Hepatocyte (in vitro differentiated cells): ENCODE results near the gene GH2. TPM values are rescaled to one million over a fixed set of nuclear protein-coding genes. Genes with fewer than 3 reads are reported as not detected.

ENCODE experiments used
- DNase-seq: peaks from one replicate; pipeline ENCODE4 v3.0.0-alpha.2; 2016; ENCODE audit warnings: low spot score
- H2AFZ ChIP-seq: fragments of 200-600 bp; sonication (generic); 2 replicates; pipeline ENCODE4 v1.6.0; 2016; ENCODE audit warnings: antibody characterized with exemption, mild to moderate bottlenecking
- H3K27ac ChIP-seq: fragments of 200-600 bp; sonication (generic); 2 replicates; pipeline ENCODE4 v1.5.1; 2016; ENCODE audit warnings: mild to moderate bottlenecking
- H3K27me3 ChIP-seq: fragments of 200-600 bp; sonication (generic); 2 replicates; pipeline ENCODE4 v1.6.1; 2016
- H3K36me3 ChIP-seq: fragments of 200-600 bp; sonication (generic); replicated peaks from 2 replicates; pipeline ENCODE4 v1.5.1; 2016; ENCODE audit warnings: low read depth; ENCODE audit not compliant: insufficient read depth
- H3K4me1 ChIP-seq: fragments of 200-600 bp; sonication (generic); 2 replicates; pipeline ENCODE4 v1.5.1; 2016; ENCODE audit warnings: mild to moderate bottlenecking, moderate library complexity; ENCODE audit not compliant: insufficient read depth
- H3K4me2 ChIP-seq: fragments of 200-600 bp; sonication (generic); 2 replicates; pipeline ENCODE4 v1.6.0; 2016
- H3K4me3 ChIP-seq: fragments of 200-600 bp; sonication (generic); 2 replicates; pipeline ENCODE4 v1.5.1; 2016; ENCODE audit warnings: mild to moderate bottlenecking
- H3K79me2 ChIP-seq: fragments of 200-600 bp; sonication (generic); 2 replicates; pipeline ENCODE4 v1.6.0; 2017; ENCODE audit warnings: mild to moderate bottlenecking
- H3K9me2 ChIP-seq: fragments of 200-600 bp; sonication (generic); replicated peaks from 2 replicates; pipeline ENCODE4 v1.6.0; 2017; ENCODE audit warnings: mild to moderate bottlenecking; ENCODE audit not compliant: insufficient read depth
- H3K9me3 ChIP-seq: fragments of 200-600 bp; sonication (generic); 2 replicates; pipeline ENCODE4 v1.5.1; 2016; ENCODE audit warnings: low read depth, mild to moderate bottlenecking
- H4K20me1 ChIP-seq: fragments of 200-600 bp; sonication (generic); 2 replicates; pipeline ENCODE4 v1.6.0; 2016; ENCODE audit warnings: mild to moderate bottlenecking; ENCODE audit not compliant: insufficient read depth, poor library complexity, severe bottlenecking
- CTCF ChIP-seq: fragments of 200-600 bp; sonication (generic); IDR thresholded peaks from 2 replicates; pipeline ENCODE4 v1.5.1; 2016; ENCODE audit warnings: antibody characterized with exemption, mild to moderate bottlenecking; ENCODE audit not compliant: poor library complexity
- EZH2 ChIP-seq: fragments of 200-600 bp; sonication (generic); IDR thresholded peaks from 2 replicates; pipeline ENCODE4 v1.6.1; 2016; ENCODE audit warnings: antibody characterized with exemption, mild to moderate bottlenecking, borderline replicate concordance
- EZH2phosphoT487 ChIP-seq: fragments of 200-600 bp; sonication (generic); IDR thresholded peaks from one replicate; pipeline ENCODE4 v1.6.1; 2018; ENCODE audit warnings: antibody characterized with exemption, mild to moderate bottlenecking, low read depth, moderate library complexity; ENCODE audit not compliant: unreplicated experiment, severe bottlenecking
- WGBS: methylation state at CpG from one replicate; pipeline ENCODE4 v1.1.6; 2016; ENCODE audit warnings: low lambda C conversion rate; ENCODE audit errors: missing lambda C conversion rate; 5-methylcytosine and 5-hydroxymethylcytosine counted together
- polyA plus RNA-seq: library from polyadenylated mRNA; unstranded; fragments of >200 nt; fragmentation: Nextera tagmentation; extraction: Ambion mirVana; gene quantifications from 2 replicates; pipeline ENCODE4 v1.2.1, GENCODE V29; 2016
- total RNA-seq: library from RNA; depleted of rRNA; stranded (reverse); fragments of >200 nt; gene quantifications from 2 replicates; pipeline ENCODE4 v1.2.3, GENCODE V29; 2014

The GH2 gene
- total and polyA plus RNA-seq, 2 experiments from 2014 or later: not detected

DNA sequence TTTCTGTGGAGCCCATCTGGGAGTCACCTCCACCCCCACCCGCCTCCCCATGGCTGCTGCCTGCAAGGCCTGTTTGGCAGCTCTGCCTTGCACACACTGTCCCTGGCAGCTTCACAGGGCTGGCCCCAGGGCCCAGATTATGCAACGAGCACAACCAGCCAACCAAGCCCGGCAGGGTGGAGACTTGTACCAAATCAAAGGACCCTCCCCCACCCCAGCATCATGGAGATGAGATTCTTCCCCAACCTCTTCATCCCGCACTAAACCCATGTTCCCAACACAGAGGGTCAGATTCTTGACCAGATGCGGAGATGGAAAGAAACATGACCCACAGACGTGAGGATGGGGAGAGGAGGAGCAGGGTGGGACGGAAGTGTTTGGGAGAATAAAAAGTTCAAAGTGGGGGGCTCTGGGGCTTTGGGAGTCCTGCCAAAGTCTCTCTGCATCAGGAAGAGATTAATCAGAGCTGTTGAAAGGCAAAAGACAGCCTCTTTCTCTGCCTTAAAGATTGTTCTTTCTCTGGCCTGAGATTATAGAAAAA, 43.0 kb downstream of the GH2 start:
- TF ChIP-seq EZH2 (no peak), EZH2phosphoT487 (no peak), CTCF (no peak)
- peaks cover 69% of the 10 kb centered on the region for H3K79me2 ChIP-seq
- no peak overlapping the region for H2AFZ ChIP-seq
- peak; percentile 64 for DNase-seq
- H3K4me2 ChIP-seq: peak overlapping the region; percentile 94
- peak overlapping the region; percentile 88 for H3K27ac ChIP-seq
- peaks cover 36% of the 10 kb centered on the region for H3K4me1 ChIP-seq
- no peaks in the 10 kb centered on the region for H3K27me3 ChIP-seq
- peaks cover 31% of the 10 kb centered on the region for H4K20me1 ChIP-seq
- H3K9me3 ChIP-seq: no peaks in the 10 kb centered on the region
- no peak overlapping the region for H3K4me3 ChIP-seq
- no peaks in the 10 kb centered on the region for H3K9me2 ChIP-seq
- no peaks in the 10 kb centered on the region for H3K36me3 ChIP-seq
- 46% methylated on average over 7 of the region's 7 CpGs for WGBS

GRCh38 chr17:63837962-63838600, 43.7 kb downstream of the GH2 start:
- no peak for DNase-seq
- no peaks in the 10 kb centered on the region for H3K9me2 ChIP-seq
- no peaks in the 10 kb centered on the region for H3K36me3 ChIP-seq
- H3K27me3 ChIP-seq: no peaks in the 10 kb centered on the region
- H3K9me3 ChIP-seq: no peaks in the 10 kb centered on the region
- TF ChIP-seq CTCF (no peak), EZH2phosphoT487 (no peak), EZH2 (no peak)
- peaks cover 31% of the 10 kb centered on the region for H4K20me1 ChIP-seq
- no peak overlapping the region for H3K4me3 ChIP-seq
- no peak overlapping the region for H2AFZ ChIP-seq
- H3K4me2 ChIP-seq: peak overlapping the region; percentile 94
- 93% methylated on average over 5 of the region's 5 CpGs for WGBS
- peak overlapping the region; percentile 88 for H3K27ac ChIP-seq
- H3K79me2 ChIP-seq: peaks cover 69% of the 10 kb centered on the region
- H3K4me1 ChIP-seq: peaks cover 36% of the 10 kb centered on the region

- Histone ChIP-seq H2AFZ (no peak overlapping the region), H3K4me2 (no peak overlapping the region), H3K4me3 (no peak overlapping the region), H3K27ac (no peak overlapping the region), H3K79me2 (peaks cover 69% of the 10 kb centered on the region), H3K9me2 (no peaks in the 10 kb centered on the region), H3K4me1 (peaks cover 36% of the 10 kb centered on the region), H3K27me3 (no peaks in the 10 kb centered on the region), H4K20me1 (peaks cover 31% of the 10 kb centered on the region), H3K9me3 (no peaks in the 10 kb centered on the region), H3K36me3 (no peaks in the 10 kb centered on the region)
- 94% methylated on average over 11 of the region's 12 CpGs for WGBS
- TF ChIP-seq CTCF (no peak), EZH2phosphoT487 (no peak), EZH2 (no peak)
- no peak for DNase-seq
These were observed 44.3 kb downstream of the GH2 start for GRCh38 chr17:63837480-63837879.
